ENCODE measurements around the gene MPPE1.

Gene MPPE1

GRCh38 chr18:11940956-11941355, 32.8 kb upstream of the MPPE1 start:
- TF ChIP-seq POU6F1 (CRISPR knock-in tag; IDR thresholded peaks at IDR 0.05; ENCODE audit: borderline replicate concordance, low read depth), result no peak
- no peak for TF ChIP-seq ISL1 (CRISPR knock-in tag; IDR thresholded peaks at IDR 0.05)
- no peak for TF ChIP-seq ZFP30 (CRISPR knock-in tag; IDR thresholded peaks at IDR 0.05)
- no peak for TF ChIP-seq PPARA (CRISPR knock-in tag; IDR thresholded peaks at IDR 0.05; ENCODE audit: borderline replicate concordance)
- no peak for TF ChIP-seq SNAI2 (CRISPR knock-in tag; IDR thresholded peaks at IDR 0.05)
- TF ChIP-seq ARNTL (CRISPR knock-in tag; IDR thresholded peaks at IDR 0.05; ENCODE audit: borderline replicate concordance, low read depth), result no peak
- no peak for TF ChIP-seq OSR1 (CRISPR knock-in tag; IDR thresholded peaks at IDR 0.05)
- no peak for TF ChIP-seq BACH2 (CRISPR knock-in tag; IDR thresholded peaks at IDR 0.05; ENCODE audit: borderline replicate concordance)
- TF ChIP-seq PATZ1 (CRISPR knock-in tag; IDR thresholded peaks at IDR 0.05; ENCODE audit: borderline replicate concordance), result no peak
- no peak for TF ChIP-seq TSHZ2 (CRISPR knock-in tag; IDR thresholded peaks at IDR 0.05)
- no peak for TF ChIP-seq ZNF8 (CRISPR knock-in tag; IDR thresholded peaks at IDR 0.05)
- TF ChIP-seq ZFP3 (CRISPR knock-in tag; IDR thresholded peaks at IDR 0.05), result no peak
- no peak for TF ChIP-seq ZC3H10 (CRISPR knock-in tag; IDR thresholded peaks at IDR 0.05)
- no peak for TF ChIP-seq GLIS3 (CRISPR knock-in tag; IDR thresholded peaks at IDR 0.05)
- no peak for TF ChIP-seq ZNF565 (CRISPR knock-in tag; conservative IDR thresholded peaks at IDR 0.05; ENCODE audit: low read depth)
- TF ChIP-seq TCF4 (CRISPR knock-in tag; IDR thresholded peaks at IDR 0.05; ENCODE audit: borderline replicate concordance), result no peak
- no peak for ATAC-seq

- no peak for TF ChIP-seq ESRRG (CRISPR knock-in tag; IDR thresholded peaks at IDR 0.05)
- no peak for TF ChIP-seq TOX (CRISPR knock-in tag; IDR thresholded peaks at IDR 0.05; ENCODE audit: borderline replicate concordance)
- no peak for TF ChIP-seq PATZ1 (CRISPR knock-in tag; IDR thresholded peaks at IDR 0.05; ENCODE audit: borderline replicate concordance)
- no peak for TF ChIP-seq PPARA (CRISPR knock-in tag; IDR thresholded peaks at IDR 0.05; ENCODE audit: borderline replicate concordance)
- TF ChIP-seq BACH2 (CRISPR knock-in tag; IDR thresholded peaks at IDR 0.05; ENCODE audit: borderline replicate concordance), result no peak
- no peak for TF ChIP-seq POU6F1 (CRISPR knock-in tag; IDR thresholded peaks at IDR 0.05; ENCODE audit: borderline replicate concordance, low read depth)
- no peak for TF ChIP-seq SNAI2 (CRISPR knock-in tag; IDR thresholded peaks at IDR 0.05)
- no peak for TF ChIP-seq ZFP3 (CRISPR knock-in tag; IDR thresholded peaks at IDR 0.05)
- no peak for TF ChIP-seq TSHZ2 (CRISPR knock-in tag; IDR thresholded peaks at IDR 0.05)
- no peak for TF ChIP-seq ARNTL (CRISPR knock-in tag; IDR thresholded peaks at IDR 0.05; ENCODE audit: borderline replicate concordance, low read depth)
- TF ChIP-seq ZC3H10 (CRISPR knock-in tag; IDR thresholded peaks at IDR 0.05), result no peak
- no peak for TF ChIP-seq ZNF70 (CRISPR knock-in tag; IDR thresholded peaks at IDR 0.05)
- no peak for TF ChIP-seq RARB (CRISPR knock-in tag; IDR thresholded peaks at IDR 0.05)
- no peak for TF ChIP-seq ZNF565 (CRISPR knock-in tag; conservative IDR thresholded peaks at IDR 0.05; ENCODE audit: low read depth)
- ATAC-seq, result peak; percentile 87
These were observed 29.9 kb upstream of the MPPE1 start for GRCh38 chr18:11937874-11938478.
